GM21717 (cell line): ENCODE data around the gene GSPT1.
"Not testable (repeated sequence)": the region's sequence is repeated elsewhere in the genome, so short reads cannot be mapped to it uniquely, and the experiment has no call there.

Experiments
- ATAC-seq: cut with Tn5 transposase; IDR thresholded peaks from one replicate; pipeline ENCODE4 v1.9.1; 2021; ENCODE audit warnings: mild to moderate bottlenecking, moderate library complexity; ENCODE audit not compliant: unreplicated experiment

Gene GSPT1

GRCh38 chr16:11915644-11916523 is at the start of gene GSPT1:
GSPT1 (minus strand) TSS chr16:11915956; CDS start chr16:11915720, 236 bp downstream.
- peak; percentile 82 for ATAC-seq

GRCh38 chr16:11964761-11965551 is 49.2 kb upstream of the GSPT1 start, which contains the start of gene TNFRSF17:
TNFRSF17 (plus strand) TSS chr16:11965210; CDS start chr16:11965325, 115 bp downstream.
- ATAC-seq = peak; percentile 65

GRCh38 chr16:11963706-11964105 is 48.0 kb upstream of the GSPT1 start:
- ATAC-seq = no peak

GRCh38 chr16:11962978-11963377 is 47.2 kb upstream of the GSPT1 start:
- not testable (repeated sequence) for ATAC-seq

GRCh38 chr16:11962457-11962856 is 46.7 kb upstream of the GSPT1 start:
- ATAC-seq = not testable (repeated sequence)

- ATAC-seq = no peak
Observed at GRCh38 chr16:11957591-11958395, 42.0 kb upstream of the GSPT1 start.

- ATAC-seq = no peak
Observed at GRCh38 chr16:11956558-11956957, 40.8 kb upstream of the GSPT1 start.

GRCh38 chr16:11955713-11956123 is 40.0 kb upstream of the GSPT1 start:
- no peak for ATAC-seq

- ATAC-seq = not testable (repeated sequence)
Observed at GRCh38 chr16:11953576-11953975, 37.8 kb upstream of the GSPT1 start.

- ATAC-seq = no peak
Observed at GRCh38 chr16:11950388-11950787, 34.6 kb upstream of the GSPT1 start.

GRCh38 chr16:11949527-11949926 is 33.8 kb upstream of the GSPT1 start:
- ATAC-seq = no peak

GRCh38 chr16:11948819-11949218 is 33.1 kb upstream of the GSPT1 start:
- no peak for ATAC-seq

GRCh38 chr16:11946433-11946832 is 30.7 kb upstream of the GSPT1 start:
- no peak for ATAC-seq

- not testable (repeated sequence) for ATAC-seq
Observed at GRCh38 chr16:11941945-11942344, 26.2 kb upstream of the GSPT1 start, which contains the start of gene NPIPB2. NPIPB2 (minus strand) TSS chr16:11942045; CDS start chr16:11942045, 0 bp downstream.

- not testable (repeated sequence) for ATAC-seq
Observed at GRCh38 chr16:11927350-11927749, 11.6 kb upstream of the GSPT1 start.

GRCh38 chr16:11924046-11924445 is 8.3 kb upstream of the GSPT1 start:
- not testable (repeated sequence) for ATAC-seq

- ATAC-seq = no peak
Observed at GRCh38 chr16:11916524-11917285, 949 bp upstream of the GSPT1 start.

GRCh38 chr16:11915114-11915643 is 577 bp downstream of the GSPT1 start:
- peak; percentile 32 for ATAC-seq

GRCh38 chr16:11914210-11915113 is 1.3 kb downstream of the GSPT1 start:
- ATAC-seq = peak; percentile 5
